ENCODE data around the gene SYT3.
"Not testable (repeated sequence)": the region's sequence is repeated elsewhere in the genome, so short reads cannot be mapped to it uniquely, and the experiment has no call there.

SYT3 gene

GRCh38 chr19:50580970-50581634 lies 58.6 kb downstream of the SYT3 start:
- TF ChIP-seq CTBP1 (IDR thresholded peaks at IDR 0.05; ENCODE audit: borderline replicate concordance), result no peak
- TF ChIP-seq ZNF384 (IDR thresholded peaks at IDR 0.05), result no peak
- TF ChIP-seq BHLHE40 (IDR thresholded peaks at IDR 0.05; ENCODE audit: borderline replicate concordance), result no peak
- no peak for TF ChIP-seq ARNT (IDR thresholded peaks at IDR 0.05)
- no peak for TF ChIP-seq NFRKB (IDR thresholded peaks at IDR 0.05)
- no peak for TF ChIP-seq PKNOX1 (IDR thresholded peaks at IDR 0.05)
- no peak for TF ChIP-seq FOXK2 (IDR thresholded peaks at IDR 0.05)
- no peak for TF ChIP-seq L3MBTL2 (conservative IDR thresholded peaks at IDR 0.05)
- TF ChIP-seq FOXA1 (IDR thresholded peaks at IDR 0.05), result no peak
- TF ChIP-seq FOXM1 (IDR thresholded peaks at IDR 0.05; ENCODE audit: borderline replicate concordance), result no peak
- TF ChIP-seq SP1 (IDR thresholded peaks at IDR 0.05), result no peak
- TF ChIP-seq HDGF (IDR thresholded peaks at IDR 0.05; ENCODE audit: borderline replicate concordance), result no peak
- no peak for TF ChIP-seq TARDBP (IDR thresholded peaks at IDR 0.05)
- CTCF ChIA-PET, result no interaction called here
- POLR2A ChIA-PET, result no interaction called here
- DNase-seq (ENCODE audit: extremely low spot score), result no peak

- CTCF ChIA-PET, result no interaction called here
- no peak for TF ChIP-seq L3MBTL2 (conservative IDR thresholded peaks at IDR 0.05)
- no peak for TF ChIP-seq ARNT (IDR thresholded peaks at IDR 0.05)
- no peak for TF ChIP-seq ELF4 (IDR thresholded peaks at IDR 0.05)
- POLR2A ChIA-PET, result no interaction called here
- DNase-seq (ENCODE audit: extremely low spot score), result no peak
Observed at GRCh38 chr19:50580240-50580639, 59.4 kb downstream of the SYT3 start.

GRCh38 chr19:50576769-50577168 lies 62.9 kb downstream of the SYT3 start:
- CTCF ChIA-PET, result interaction anchor here (0.6 kb wide), 1 partner anchor 48 kb away, joined by 3 read pairs; no protein-coding TSS in a partner anchor
- DNase-seq (ENCODE audit: extremely low spot score); POLR2A ChIA-PET: not testable (repeated sequence)

- POLR2A ChIA-PET, result interaction anchor here (1.2 kb wide), 1 partner anchor 18 kb away, joined by 3 read pairs; no protein-coding TSS in a partner anchor
- CTCF ChIA-PET, result no interaction called here
- DNase-seq (ENCODE audit: extremely low spot score), result no peak
- TF ChIP-seq ZNF384 (IDR thresholded peaks at IDR 0.05), result no peak
- TF ChIP-seq PKNOX1 (IDR thresholded peaks at IDR 0.05), result no peak
- no peak for TF ChIP-seq L3MBTL2 (conservative IDR thresholded peaks at IDR 0.05)
- TF ChIP-seq ARNT (IDR thresholded peaks at IDR 0.05), result no peak
Observed at GRCh38 chr19:50573741-50574461, 65.8 kb downstream of the SYT3 start.

All from HEK293T (cell line).